Right ventricle myocardium superior (tissue), 1 donor: Measurements from ENCODE around the gene DPH5. TPM values are rescaled to one million over a fixed set of nuclear protein-coding genes. Genes with fewer than 3 reads are reported as not detected.
"Not testable (repeated sequence)": the region's sequence is repeated elsewhere in the genome, so short reads cannot be mapped to it uniquely, and the experiment has no call there.

Source experiments
- ATAC-seq: fragments of 200-7000 bp; cut with Tn5 transposase; one replicate; pipeline ENCODE4 v1.9.1; 2020; ENCODE audit warnings: mild to moderate bottlenecking; ENCODE audit not compliant: poor library complexity
- DNase-seq: peaks from one replicate; pipeline ENCODE4 v3.0.0-alpha.2; 2020
- intact Hi-C: fragments of 100-400 bp; cut with DNase I; formaldehyde crosslinking; loops from one replicate; pipeline ENCODE4 v1.11.2; 2022
- long read RNA-seq: library from polyadenylated mRNA; unstranded; transcript quantifications from one replicate; pipeline ENCODE4 v2.0.0, GENCODE V29; 2021
- total RNA-seq: library from RNA; stranded (reverse); fragmentation: NEBNext Ultra II Directional; extraction: Animal tissue kit (Norgen Biotek cat#: 25700); gene quantifications from one replicate; pipeline ENCODE4 v1.2.1, GENCODE V29; 2021
- donor health status: DM: no; HTN: yes; CAD: no; lungs with severe emphysema.

The DPH5 gene, protein sequence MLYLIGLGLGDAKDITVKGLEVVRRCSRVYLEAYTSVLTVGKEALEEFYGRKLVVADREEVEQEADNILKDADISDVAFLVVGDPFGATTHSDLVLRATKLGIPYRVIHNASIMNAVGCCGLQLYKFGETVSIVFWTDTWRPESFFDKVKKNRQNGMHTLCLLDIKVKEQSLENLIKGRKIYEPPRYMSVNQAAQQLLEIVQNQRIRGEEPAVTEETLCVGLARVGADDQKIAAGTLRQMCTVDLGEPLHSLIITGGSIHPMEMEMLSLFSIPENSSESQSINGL
- total RNA-seq = 37.2 TPM
- long read RNA-seq, transcript DPH5-203 (8 exons, 1,316 nt) = major isoform, 57 of 72 reads
- long read RNA-seq, partial matches to known transcripts = 0 of 72 reads
- long read RNA-seq, other reads (novel, unspliced or antisense) = 10 of 72 reads

DNA sequence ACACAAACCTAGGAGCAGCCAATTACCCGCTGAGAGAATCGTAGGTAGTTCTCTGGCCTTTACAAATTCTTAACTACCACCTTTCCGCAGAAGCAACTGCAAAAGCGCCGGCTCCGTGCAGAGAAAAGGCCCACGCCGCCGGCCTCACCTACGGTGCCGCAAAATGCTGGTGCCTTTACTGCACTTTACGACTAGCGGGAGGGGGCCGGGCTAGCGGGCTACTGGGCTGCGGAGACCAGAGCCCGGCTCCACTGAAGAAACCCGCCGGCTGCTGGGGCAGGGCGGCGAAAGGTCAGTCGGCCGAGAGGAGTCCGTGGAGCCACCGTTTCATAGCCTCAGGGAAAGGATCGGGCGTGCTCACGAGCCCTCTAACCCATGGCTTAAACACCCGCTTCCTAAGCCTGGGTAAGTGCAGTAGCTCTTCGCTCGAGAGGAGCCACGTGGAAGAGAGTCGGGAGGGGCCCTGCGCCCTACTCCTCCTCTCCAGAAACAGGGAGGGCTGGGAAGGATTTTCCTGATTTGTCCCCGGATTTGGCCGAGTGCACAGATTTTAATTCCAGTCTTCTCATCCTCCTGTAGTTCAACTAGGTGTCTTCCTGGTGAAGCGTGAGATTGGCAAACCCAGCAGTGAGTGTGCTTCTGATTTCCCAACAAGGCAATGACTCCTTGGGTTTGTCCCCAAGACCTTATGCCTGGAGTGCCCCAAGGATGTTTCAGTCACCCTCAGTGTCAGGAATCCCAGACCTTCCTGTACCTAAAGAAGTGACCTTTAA lies at the start of gene DPH5:
Gene DPH5 (minus strand): TSS at position 128 of the 773 bp plus-strand sequence. CDS start 341 bp downstream, outside the sequence.
- peak; percentile 99 for ATAC-seq
- DNase-seq = peak; percentile 96
- intact Hi-C loops = loop anchor here (5.0 kb wide), 1 partner anchor 211 kb away; the partner anchor contains the start of gene S1PR1

- ATAC-seq = no peak
Measured at GRCh38 chr1:101073836-101074235, 48.3 kb upstream of the DPH5 start.

DNA sequence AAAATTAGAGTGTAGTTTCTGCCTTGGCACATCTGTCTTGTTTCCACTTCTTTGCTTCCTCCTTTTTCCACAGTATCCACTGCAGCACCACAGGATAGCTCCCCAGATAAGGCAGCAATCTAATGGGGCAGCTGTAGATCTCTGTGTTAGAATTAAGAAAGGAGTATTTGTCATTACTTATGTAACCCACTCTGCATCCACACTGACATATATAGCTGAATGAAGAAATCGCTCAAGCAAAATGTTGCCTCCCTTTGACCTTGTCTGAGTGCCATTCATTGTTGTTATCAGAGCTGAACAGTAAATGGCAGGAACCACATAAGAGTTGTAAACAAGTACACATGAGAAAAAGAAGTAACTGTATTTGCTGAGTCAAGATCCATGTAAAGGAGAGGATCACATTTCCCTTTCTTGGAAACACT lies 45.9 kb upstream of the DPH5 start:
- intact Hi-C loops = no loop called here
- ATAC-seq = peak; percentile 34

More at GRCh38 chr1:101073836-101074235, 48.3 kb upstream of the DPH5 start:
- DNase-seq = no peak
- intact Hi-C loops = no loop called here

GRCh38 chr1:101069158-101069557 lies 43.6 kb upstream of the DPH5 start:
- intact Hi-C loops = no loop called here
- DNase-seq (no peak), ATAC-seq (no peak)

More for the DNA sequence above, 45.9 kb upstream of the DPH5 start:
- no peak for DNase-seq

- intact Hi-C loops, ATAC-seq, DNase-seq: not testable (repeated sequence)
Measured at GRCh38 chr1:101066937-101067335, 41.4 kb upstream of the DPH5 start.

- ATAC-seq (no peak), DNase-seq (no peak)
- intact Hi-C loops = no loop called here
Measured at GRCh38 chr1:101066260-101066936, 40.8 kb upstream of the DPH5 start.

- no peak for ATAC-seq
- intact Hi-C loops = no loop called here
- no peak for DNase-seq
Measured at GRCh38 chr1:101065575-101065974, 40.0 kb upstream of the DPH5 start.

DNA sequence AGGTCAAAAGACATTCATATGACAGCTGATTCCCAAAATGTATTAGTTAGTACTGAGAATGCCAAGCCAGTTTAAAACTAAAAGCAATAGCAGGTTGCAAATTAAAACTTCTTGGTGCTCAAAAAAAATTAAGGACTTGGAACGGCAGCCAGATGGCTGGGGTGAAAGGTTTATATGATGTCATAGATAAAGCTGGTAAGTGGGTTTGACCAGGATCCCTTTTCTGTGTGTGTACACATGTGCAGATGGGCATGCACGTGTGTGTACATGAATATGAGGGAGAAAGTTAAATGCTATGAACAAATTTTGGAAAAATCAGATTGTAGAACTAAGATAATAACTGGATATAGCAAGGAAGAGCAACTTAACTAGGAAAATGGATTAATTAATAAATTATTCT lies 39.1 kb upstream of the DPH5 start:
- ATAC-seq = no peak
- DNase-seq = no peak
- intact Hi-C loops = no loop called here

DNA sequence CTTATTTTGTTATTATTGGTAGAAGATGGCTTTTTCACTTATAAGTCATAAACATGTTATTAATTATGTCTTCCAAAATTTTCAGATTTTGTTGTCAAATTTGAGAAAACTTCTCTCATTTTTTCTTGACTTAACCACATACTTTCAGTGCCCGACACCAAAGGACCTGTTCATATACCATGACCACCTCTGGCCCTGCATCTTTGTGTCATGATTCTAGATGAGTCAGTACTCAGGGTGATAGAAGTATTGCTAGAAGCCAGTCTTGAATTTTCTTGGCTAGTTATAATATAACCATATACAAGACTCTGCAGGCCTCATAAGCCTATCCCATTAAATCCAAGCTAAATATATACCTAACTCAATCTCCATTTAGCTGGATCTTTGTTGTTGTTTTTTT lies 35.4 kb upstream of the DPH5 start:
- intact Hi-C loops = no loop called here
- ATAC-seq (no peak), DNase-seq (no peak)

DNA sequence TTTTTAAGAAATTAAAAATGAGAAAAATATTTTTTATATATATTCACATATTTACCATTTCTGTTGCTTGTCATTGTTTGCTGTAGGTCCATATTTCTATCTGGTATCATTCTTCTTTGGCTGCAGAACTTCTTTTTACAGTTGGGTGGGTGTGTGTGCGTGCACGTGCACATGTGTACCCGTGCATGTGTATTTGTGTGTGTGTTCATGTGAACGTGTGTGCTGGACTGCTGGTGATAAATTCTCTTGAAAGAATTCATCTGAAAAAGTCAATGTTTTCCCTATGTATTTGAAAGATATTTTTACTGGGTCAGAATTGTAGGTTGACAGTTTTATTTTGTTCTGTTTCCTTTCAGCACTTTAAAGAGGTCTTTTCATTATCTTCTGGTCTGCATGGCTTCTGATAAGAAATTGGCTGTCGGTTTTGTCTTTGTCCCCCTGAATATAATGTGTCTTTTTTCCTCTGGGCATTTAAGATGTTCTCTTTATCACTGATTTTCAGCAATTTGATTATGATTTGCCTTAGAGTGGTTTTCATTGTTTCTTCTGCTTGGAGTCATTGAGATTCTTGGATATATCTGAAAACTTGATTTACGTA lies 34.5 kb upstream of the DPH5 start:
- intact Hi-C loops = no loop called here
- ATAC-seq (no peak), DNase-seq (no peak)

DNA sequence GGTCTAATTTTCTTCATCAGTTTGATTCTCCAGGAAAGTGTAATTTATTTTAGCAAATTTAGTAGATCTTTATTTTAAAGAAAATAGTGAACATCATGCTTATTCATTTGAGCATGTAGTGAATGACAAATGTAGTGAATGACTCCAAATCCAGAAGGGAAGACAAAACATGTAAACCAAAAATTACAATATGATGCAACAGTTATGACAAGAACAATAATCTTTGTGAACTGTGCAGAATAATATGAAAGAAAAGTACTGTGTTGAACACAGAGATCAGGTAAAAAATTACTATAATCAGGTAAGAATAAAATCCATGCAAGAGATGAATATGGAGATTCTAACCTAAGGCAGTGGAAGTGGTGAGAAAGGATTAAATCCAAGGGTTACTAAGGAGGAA lies 30.0 kb upstream of the DPH5 start:
- no peak for ATAC-seq
- no peak for DNase-seq
- intact Hi-C loops = no loop called here

DNA sequence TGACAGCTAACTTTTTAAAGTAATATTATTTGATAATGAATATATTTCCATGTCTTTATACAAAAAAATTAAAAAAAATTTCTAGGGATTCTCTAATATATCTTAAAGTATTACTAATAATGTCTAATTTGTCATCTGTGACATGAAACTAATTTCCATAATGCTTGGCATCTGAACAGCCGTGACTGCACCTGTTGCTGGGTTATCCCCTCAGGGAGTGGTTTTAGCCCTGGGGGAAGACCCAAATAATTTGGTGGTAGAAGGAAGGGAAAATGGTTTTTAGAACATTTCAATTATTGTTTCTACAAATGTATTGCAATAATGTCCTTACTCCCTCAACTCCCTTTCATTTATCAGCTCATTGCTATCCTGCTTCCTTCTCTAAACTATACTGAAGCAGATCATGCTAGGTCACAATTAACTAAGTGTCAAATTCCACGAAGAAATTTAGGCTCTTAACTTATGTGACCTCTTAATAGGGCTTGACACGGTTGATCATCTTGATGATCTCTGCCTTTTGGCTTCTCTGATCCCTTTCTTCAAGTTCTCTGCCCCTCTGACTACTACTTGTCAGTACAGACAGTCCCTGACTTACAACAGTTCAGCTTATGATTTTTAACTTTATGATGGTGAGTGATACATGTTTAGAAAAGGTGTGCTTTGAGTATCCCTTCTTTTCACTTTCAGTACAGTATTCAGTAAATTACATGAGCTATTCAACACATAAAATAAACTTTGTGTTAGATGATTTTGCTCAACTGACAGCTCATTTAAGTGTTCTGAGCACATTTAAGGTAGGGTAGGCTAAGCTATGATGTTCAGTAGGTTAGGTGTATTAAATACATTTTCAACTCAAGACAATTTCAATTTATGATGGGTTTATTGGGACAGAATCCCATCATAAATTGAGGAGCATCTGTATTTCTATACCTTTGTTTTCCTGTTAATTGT lies 26.4 kb upstream of the DPH5 start:
- ATAC-seq (no peak), DNase-seq (no peak)
- intact Hi-C loops = no loop called here

GRCh38 chr1:101050869-101051268 lies 25.3 kb upstream of the DPH5 start:
- intact Hi-C loops = no loop called here
- DNase-seq (no peak), ATAC-seq (no peak)

DNA sequence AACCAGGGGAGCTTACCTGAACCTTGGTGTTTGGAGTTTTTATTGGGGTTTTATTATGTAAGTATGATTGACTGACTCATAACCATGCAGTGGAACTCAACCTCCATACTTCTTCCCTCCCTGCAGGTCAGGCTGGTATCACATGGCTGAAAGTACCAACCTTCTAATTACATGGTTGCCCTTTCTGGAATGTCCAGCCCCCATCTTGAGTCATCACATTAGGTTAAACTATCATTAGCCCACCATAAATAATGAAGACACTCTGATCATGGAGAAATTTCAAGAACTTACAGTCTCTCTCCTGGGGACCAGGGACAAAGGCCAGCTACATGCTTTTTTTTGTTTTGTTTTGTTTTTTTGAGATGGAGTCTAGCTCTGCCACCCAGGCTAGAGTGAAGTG lies 19.2 kb upstream of the DPH5 start:
- intact Hi-C loops = no loop called here
- DNase-seq (no peak), ATAC-seq (no peak)

GRCh38 chr1:101044259-101044658 lies 18.7 kb upstream of the DPH5 start:
- DNase-seq (no peak), ATAC-seq (no peak)
- intact Hi-C loops = no loop called here

DNA sequence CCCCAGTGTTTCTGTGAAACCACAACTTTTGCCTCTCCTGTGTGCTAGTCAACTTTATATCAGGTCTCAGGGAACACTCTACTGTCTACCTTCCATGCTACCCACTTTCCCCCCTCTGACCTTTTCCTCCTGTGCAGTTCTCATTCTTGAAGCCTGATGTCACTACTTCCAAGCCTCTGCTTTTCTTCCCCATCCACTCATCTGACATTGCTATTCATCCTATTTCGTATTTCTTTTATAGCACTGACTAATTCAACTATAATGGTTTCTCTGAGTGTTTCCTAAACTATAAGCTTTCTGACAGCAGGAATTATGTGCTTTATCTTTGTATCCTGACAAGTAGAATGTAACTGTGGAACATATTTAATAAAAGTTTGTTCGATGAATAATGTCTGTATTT lies 18.2 kb upstream of the DPH5 start:
- no peak for DNase-seq
- ATAC-seq = peak; percentile 58
- intact Hi-C loops = no loop called here

DNA sequence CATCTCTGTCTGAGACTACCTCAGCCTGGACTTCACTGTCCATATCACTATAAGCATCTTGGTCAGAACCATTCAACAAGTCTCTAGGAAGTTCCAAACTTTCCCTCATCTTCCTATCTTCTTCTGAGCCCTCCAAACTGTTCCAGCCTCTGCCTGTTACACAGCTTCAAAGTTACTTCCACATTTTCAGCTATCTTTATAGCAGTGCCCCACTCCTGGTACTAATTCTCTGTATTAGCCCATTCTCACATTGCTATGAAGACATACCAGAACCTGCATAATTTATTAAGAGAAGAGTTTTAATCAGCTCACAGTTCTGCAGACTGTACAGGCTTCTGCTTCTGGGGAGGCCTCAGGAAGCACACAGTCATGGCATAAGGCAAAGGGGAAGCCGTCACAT lies 15.7 kb upstream of the DPH5 start:
- DNase-seq (no peak), ATAC-seq (no peak)
- intact Hi-C loops = no loop called here

DNA sequence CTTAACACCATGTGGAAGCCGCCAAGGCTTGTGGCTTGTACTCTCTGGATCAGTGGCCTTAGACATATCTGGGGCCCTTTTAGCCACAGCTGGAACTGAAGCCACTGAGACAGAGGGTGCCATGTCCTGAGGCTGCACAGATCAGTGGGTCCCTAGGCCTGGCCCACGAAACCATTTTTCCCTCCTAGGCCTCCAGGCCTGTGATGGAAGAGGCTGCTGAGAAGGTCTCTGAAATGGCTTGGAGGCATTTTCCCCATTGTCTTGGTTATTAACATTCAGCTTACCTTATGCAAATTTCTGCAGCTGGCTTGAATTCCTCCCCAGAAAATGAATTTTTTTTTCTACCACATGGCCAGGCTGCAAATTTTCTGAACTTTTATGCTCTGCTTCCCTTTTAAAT lies 15.1 kb upstream of the DPH5 start:
- ATAC-seq (no peak), DNase-seq (no peak)
- intact Hi-C loops = no loop called here
